Neuronal stem cell (in vitro differentiated cells): ENCODE measurements around the gene RND2.

ENCODE experiments used
- DNase-seq: peaks from one replicate; pipeline ENCODE4 v3.0.0-alpha.2; 2013; ENCODE audit warnings: low spot score
- H2AFZ ChIP-seq: one replicate; pipeline ENCODE4 v1.6.1; 2013; ENCODE audit warnings: mild to moderate bottlenecking, low read length, inconsistent platforms
- H2AK5ac ChIP-seq: 2 replicates; pipeline ENCODE4 v1.6.1; 2013; ENCODE audit warnings: low read depth, mild to moderate bottlenecking, inconsistent platforms, low read length, moderate library complexity, mixed read lengths
- H2BK120ac ChIP-seq: 2 replicates; pipeline ENCODE4 v1.6.1; 2013; ENCODE audit warnings: low read depth, mild to moderate bottlenecking, inconsistent platforms, low read length, moderate library complexity, mixed read lengths
- H2BK12ac ChIP-seq: one replicate; pipeline ENCODE4 v1.6.1; 2013; ENCODE audit warnings: low read length, inconsistent platforms
- H2BK15ac ChIP-seq: 2 replicates; pipeline ENCODE4 v1.6.1; 2013; ENCODE audit warnings: mild to moderate bottlenecking, low read length, inconsistent platforms, mixed read lengths
- H2BK5ac ChIP-seq: one replicate; pipeline ENCODE4 v1.6.1; 2013; ENCODE audit warnings: inconsistent platforms, mild to moderate bottlenecking, low read length, moderate library complexity
- H3K14ac ChIP-seq: one replicate; pipeline ENCODE4 v1.6.1; 2013; ENCODE audit warnings: low read length, inconsistent platforms
- H3K18ac ChIP-seq: 2 replicates; pipeline ENCODE4 v1.6.1; 2013; ENCODE audit warnings: low read length, inconsistent platforms
- H3K23ac ChIP-seq: 2 replicates; pipeline ENCODE4 v1.6.1; 2013; ENCODE audit warnings: low read depth, mild to moderate bottlenecking, mixed read lengths, low read length, inconsistent platforms; ENCODE audit not compliant: poor library complexity
- H3K27ac ChIP-seq: replicated peaks from 3 replicates; pipeline ENCODE4 v1.5.1; 2013; ENCODE audit warnings: low read length, inconsistent platforms
- H3K27me3 ChIP-seq, 3 experiments: 2 replicates each; pipeline ENCODE4 v1.6.1; 2013; ENCODE audit warnings: low read length in 3 of 3, mild to moderate bottlenecking in 2 of 3, inconsistent platforms in 1 of 3, low read depth in 1 of 3, mixed read lengths in 1 of 3, moderate library complexity in 1 of 3; ENCODE audit not compliant: control insufficient read depth in 3 of 3, insufficient read depth in 3 of 3
- H3K36me3 ChIP-seq, 2 donors: replicated peaks in 1 of 2; 2 replicates each; pipeline ENCODE4 v1.6.1; 2013; ENCODE audit warnings: low read length in 2 of 2; ENCODE audit not compliant: control insufficient read depth in 2 of 2, insufficient read depth in 2 of 2
- H3K4ac ChIP-seq: 2 replicates; pipeline ENCODE4 v1.6.1; 2013; ENCODE audit warnings: inconsistent platforms, mild to moderate bottlenecking, low read length, moderate library complexity
- H3K4me1 ChIP-seq, 2 donors: 1 replicate in 1 of 2; 2 replicates in 1 of 2; pipeline ENCODE4 v1.6.1; 2013; ENCODE audit warnings: low read length in 2 of 2, low read depth in 1 of 2; ENCODE audit not compliant: control insufficient read depth in 2 of 2, insufficient read depth in 1 of 2
- H3K4me2 ChIP-seq: one replicate; pipeline ENCODE4 v1.6.1; 2013; ENCODE audit warnings: mild to moderate bottlenecking, low read length, inconsistent platforms; ENCODE audit not compliant: insufficient read depth, poor library complexity, severe bottlenecking
- H3K4me3 ChIP-seq, 2 donors: 2 replicates each; pipeline ENCODE4 v1.5.1; 2013; ENCODE audit warnings: low read length in 2 of 2, mild to moderate bottlenecking in 2 of 2, inconsistent platforms in 1 of 2, moderate library complexity in 1 of 2
- H3K79me1 ChIP-seq: one replicate; pipeline ENCODE4 v1.6.1; 2013; ENCODE audit warnings: low read depth, mild to moderate bottlenecking, inconsistent platforms, low read length, moderate library complexity
- H3K9ac ChIP-seq: one replicate; pipeline ENCODE4 v1.6.1; 2013; ENCODE audit warnings: mild to moderate bottlenecking, low read depth, low read length, inconsistent platforms; ENCODE audit not compliant: poor library complexity
- H3K9me3 ChIP-seq, 2 donors: replicated peaks in 1 of 2; 2 replicates each; pipeline versions ENCODE3 to v1.6.1; 2013; ENCODE audit warnings: low read length in 2 of 2, mild to moderate bottlenecking in 2 of 2, inconsistent platforms in 1 of 2, low read depth in 1 of 2, mixed read lengths in 1 of 2, moderate library complexity in 1 of 2; ENCODE audit not compliant: control insufficient read depth in 2 of 2, insufficient read depth in 1 of 2
- H4K8ac ChIP-seq: one replicate; pipeline ENCODE4 v1.6.1; 2013; ENCODE audit warnings: low read depth, mild to moderate bottlenecking, inconsistent platforms, low read length, moderate library complexity
- H4K91ac ChIP-seq: one replicate; pipeline ENCODE4 v1.6.1; 2013; ENCODE audit warnings: low read length, low read depth, mild to moderate bottlenecking, inconsistent platforms; ENCODE audit not compliant: poor library complexity
- WGBS, 2 donors: extraction: QIAGEN DNeasy Blood & Tissue Kit; methylation state at CpG; one replicate each; pipeline ENCODE4 v1.1.7; 2013; ENCODE audit warnings: missing lambda C conversion rate in 2 of 2, mixed read lengths in 1 of 2; ENCODE audit not compliant: insufficient read length in 2 of 2, insufficient replicate concordance in 1 of 2; ENCODE audit errors: extremely low coverage in 2 of 2; 5-methylcytosine and 5-hydroxymethylcytosine counted together

Gene RND2

GRCh38 chr17:43031666-43032065 lies 6.6 kb downstream of the RND2 start:
- H4K8ac ChIP-seq = no peak overlapping the region
- H3K4me2 ChIP-seq = no peak overlapping the region
- H2BK120ac ChIP-seq = no peak overlapping the region
- no peak overlapping the region for H3K27ac ChIP-seq
- DNase-seq = no peak
- no peak overlapping the region for H2BK12ac ChIP-seq
- peaks cover 0 to 12% of the 10 kb centered on the region in 2 donors for H3K36me3 ChIP-seq
- H2AFZ ChIP-seq = no peak overlapping the region
- H2BK5ac ChIP-seq = no peak overlapping the region
- H3K4me1 ChIP-seq = peaks cover 41 to 43% of the 10 kb centered on the region in 2 donors
- no peak overlapping the region for H3K9ac ChIP-seq
- H2BK15ac ChIP-seq = no peak overlapping the region
- WGBS, 2 donors = no CpG with 5 or more reads among the region's 3 CpGs
- peaks cover 0 to 1% of the 10 kb centered on the region in 2 donors for H3K9me3 ChIP-seq
- no peaks in the 10 kb centered on the region for H3K27me3 ChIP-seq
- no peak overlapping the region for H2AK5ac ChIP-seq
- H3K4me3 ChIP-seq = no peak overlapping the region
- H3K4ac ChIP-seq = no peak overlapping the region
- H3K14ac ChIP-seq = no peak overlapping the region
- H3K79me1 ChIP-seq = no peaks in the 10 kb centered on the region
- no peak overlapping the region for H3K23ac ChIP-seq
- H4K91ac ChIP-seq = no peak overlapping the region
- H3K18ac ChIP-seq = no peak overlapping the region

GRCh38 chr17:43033948-43034881 lies 9.2 kb downstream of the RND2 start:
- peak overlapping the region; percentile 9 for H2AK5ac ChIP-seq
- peak overlapping the region; percentile 52 for H2BK120ac ChIP-seq
- peak overlapping the region; percentile 69 for H2AFZ ChIP-seq
- H2BK15ac ChIP-seq = no peak overlapping the region
- no peak overlapping the region for H3K9ac ChIP-seq
- no peak overlapping the region for H3K4ac ChIP-seq
- H2BK12ac ChIP-seq = peak overlapping the region; percentile 59
- no peak overlapping the region for H4K8ac ChIP-seq
- H2BK5ac ChIP-seq = peak overlapping the region; percentile 91
- H3K4me3 ChIP-seq = peak overlapping the region in 1 of 2 donors; percentile 12
- H3K27ac ChIP-seq = peak overlapping the region; percentile 98
- no peaks in the 10 kb centered on the region for H3K9me3 ChIP-seq
- no peaks in the 10 kb centered on the region for H3K36me3 ChIP-seq
- peak overlapping the region; percentile 4 for H4K91ac ChIP-seq
- DNase-seq = peak; percentile 35
- H3K4me2 ChIP-seq = peak overlapping the region; percentile 45
- H3K14ac ChIP-seq = no peak overlapping the region
- peak overlapping the region; percentile 91 for H3K18ac ChIP-seq
- H3K79me1 ChIP-seq = no peaks in the 10 kb centered on the region
- no CpG with 5 or more reads among the region's 12 CpGs for WGBS, 2 donors
- H3K23ac ChIP-seq = no peak overlapping the region
- H3K4me1 ChIP-seq = peaks cover 35 to 40% of the 10 kb centered on the region in 2 donors
- H3K27me3 ChIP-seq = no peaks in the 10 kb centered on the region

GRCh38 chr17:43034894-43035293 lies 9.9 kb downstream of the RND2 start:
- WGBS, 2 donors = no CpG with 5 or more reads among the region's 3 CpGs
- no peaks in the 10 kb centered on the region for H3K79me1 ChIP-seq
- no peak overlapping the region for H4K8ac ChIP-seq
- H2BK15ac ChIP-seq = no peak overlapping the region
- peak overlapping the region; percentile 52 for H2BK120ac ChIP-seq
- H2BK5ac ChIP-seq = no peak overlapping the region
- peak overlapping the region; percentile 91 for H3K18ac ChIP-seq
- H3K4me2 ChIP-seq = no peak overlapping the region
- H3K23ac ChIP-seq = no peak overlapping the region
- H2AK5ac ChIP-seq = peak overlapping the region; percentile 9
- no peak overlapping the region for H2AFZ ChIP-seq
- H3K14ac ChIP-seq = no peak overlapping the region
- H3K9me3 ChIP-seq = no peaks in the 10 kb centered on the region
- no peaks in the 10 kb centered on the region for H3K27me3 ChIP-seq
- H3K4me1 ChIP-seq = peaks cover 37 to 42% of the 10 kb centered on the region in 2 donors
- no peak overlapping the region for H3K4ac ChIP-seq
- peak overlapping the region; percentile 98 for H3K27ac ChIP-seq
- H3K9ac ChIP-seq = no peak overlapping the region
- peak overlapping the region; percentile 4 for H4K91ac ChIP-seq
- peak overlapping the region; percentile 59 for H2BK12ac ChIP-seq
- H3K4me3 ChIP-seq = no peak overlapping the region
- no peak for DNase-seq
- H3K36me3 ChIP-seq = no peaks in the 10 kb centered on the region

- peaks cover 3 to 23% of the 10 kb centered on the region in 2 donors for H3K36me3 ChIP-seq
- H2BK5ac ChIP-seq = no peak overlapping the region
- WGBS, 2 donors = no CpG with 5 or more reads among the region's 2 CpGs
- H3K23ac ChIP-seq = no peak overlapping the region
- no peaks in the 10 kb centered on the region for H3K27me3 ChIP-seq
- peak overlapping the region; percentile 38 for H2AK5ac ChIP-seq
- H3K4me3 ChIP-seq = no peak overlapping the region
- H2BK15ac ChIP-seq = no peak overlapping the region
- H3K79me1 ChIP-seq = no peaks in the 10 kb centered on the region
- no peak for DNase-seq
- H3K9ac ChIP-seq = no peak overlapping the region
- no peak overlapping the region for H3K4me2 ChIP-seq
- no peak overlapping the region for H2AFZ ChIP-seq
- no peak overlapping the region for H2BK120ac ChIP-seq
- no peak overlapping the region for H3K4ac ChIP-seq
- no peak overlapping the region for H4K8ac ChIP-seq
- H4K91ac ChIP-seq = no peak overlapping the region
- no peaks in the 10 kb centered on the region for H3K9me3 ChIP-seq
- H2BK12ac ChIP-seq = no peak overlapping the region
- peak overlapping the region; percentile 61 for H3K27ac ChIP-seq
- peaks cover 35 to 40% of the 10 kb centered on the region in 2 donors for H3K4me1 ChIP-seq
- no peak overlapping the region for H3K18ac ChIP-seq
- no peak overlapping the region for H3K14ac ChIP-seq
These were observed 14.6 kb downstream of the RND2 start for GRCh38 chr17:43039646-43040045.
